GM10266 (cell line): ENCODE results near the gene ARVCF.
A peak's percentile ranks its signal among the peaks of the same experiment; 100 is the strongest.
"Not testable (repeated sequence)": the region's sequence is repeated elsewhere in the genome, so short reads cannot be mapped to it uniquely, and the experiment has no call there.

ENCODE experiments used
- DNase-seq: peaks from one replicate; pipeline ENCODE4 v3.0.0; 2012; ENCODE audit errors: extremely low spot score
- TF ChIP-seq, protein P1 (sequence below): IDR thresholded peaks from 2 replicates; pipeline ENCODE4 v1.5.1; 2012; ENCODE audit warnings: mild to moderate bottlenecking, low read depth; ENCODE audit not compliant: control insufficient read depth, insufficient read depth; ENCODE audit errors: missing control alignments

ARVCF gene

GRCh38 chr22:19942157-19943081 is 74.2 kb downstream of the ARVCF start:
- DNase-seq = peak; percentile 62
- TF ChIP-seq, protein P1, sequence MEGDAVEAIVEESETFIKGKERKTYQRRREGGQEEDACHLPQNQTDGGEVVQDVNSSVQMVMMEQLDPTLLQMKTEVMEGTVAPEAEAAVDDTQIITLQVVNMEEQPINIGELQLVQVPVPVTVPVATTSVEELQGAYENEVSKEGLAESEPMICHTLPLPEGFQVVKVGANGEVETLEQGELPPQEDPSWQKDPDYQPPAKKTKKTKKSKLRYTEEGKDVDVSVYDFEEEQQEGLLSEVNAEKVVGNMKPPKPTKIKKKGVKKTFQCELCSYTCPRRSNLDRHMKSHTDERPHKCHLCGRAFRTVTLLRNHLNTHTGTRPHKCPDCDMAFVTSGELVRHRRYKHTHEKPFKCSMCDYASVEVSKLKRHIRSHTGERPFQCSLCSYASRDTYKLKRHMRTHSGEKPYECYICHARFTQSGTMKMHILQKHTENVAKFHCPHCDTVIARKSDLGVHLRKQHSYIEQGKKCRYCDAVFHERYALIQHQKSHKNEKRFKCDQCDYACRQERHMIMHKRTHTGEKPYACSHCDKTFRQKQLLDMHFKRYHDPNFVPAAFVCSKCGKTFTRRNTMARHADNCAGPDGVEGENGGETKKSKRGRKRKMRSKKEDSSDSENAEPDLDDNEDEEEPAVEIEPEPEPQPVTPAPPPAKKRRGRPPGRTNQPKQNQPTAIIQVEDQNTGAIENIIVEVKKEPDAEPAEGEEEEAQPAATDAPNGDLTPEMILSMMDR = no peak

DNA sequence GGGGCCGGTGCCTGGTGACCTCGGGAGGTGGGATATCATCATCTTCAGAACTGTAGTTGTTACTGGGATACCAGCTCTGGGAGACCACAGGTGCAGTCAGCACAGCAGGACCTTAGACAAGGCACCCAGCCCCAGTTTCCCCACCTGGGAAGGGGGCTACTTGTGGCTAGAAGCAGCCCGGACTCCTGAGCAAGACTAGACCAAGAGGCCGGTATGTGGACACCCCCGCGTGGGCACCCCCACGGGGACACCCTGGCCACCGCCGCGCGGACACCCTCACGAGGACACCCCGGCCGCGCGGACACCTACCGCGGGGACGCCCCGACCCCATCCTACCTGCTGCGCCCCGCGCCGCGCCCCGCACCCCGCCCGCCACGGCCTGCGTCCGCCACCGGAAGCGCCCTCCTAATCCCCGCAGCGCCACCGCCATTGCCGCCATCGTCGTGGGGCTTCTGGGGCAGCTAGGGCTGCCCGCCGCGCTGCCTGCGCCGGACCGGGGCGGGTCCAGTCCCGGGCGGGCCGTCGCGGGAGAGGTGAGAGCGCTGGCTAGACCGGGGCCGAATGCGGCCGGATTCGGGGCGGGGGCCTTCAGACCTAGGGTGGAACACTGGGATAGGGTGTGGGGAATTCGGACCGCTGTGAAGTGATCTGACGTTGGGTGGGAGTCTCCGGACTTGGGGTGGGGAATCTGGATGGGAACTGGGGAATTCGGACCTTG is 75.1 kb downstream of the ARVCF start, which contains the start of the genes COMT and TXNRD2:
Gene COMT (plus strand): TSS at position 408 of the 718 bp plus-strand sequence. CDS start 20,755 bp downstream, outside the sequence.
Gene TXNRD2 (minus strand): TSS at position 454 of the 718 bp plus-strand sequence. CDS start 15 bp downstream, at position 439.
- TF ChIP-seq, protein P1 = no peak
- peak; percentile 90 for DNase-seq

GRCh38 chr22:19940536-19941364 is 75.9 kb downstream of the ARVCF start:
- no peak for DNase-seq
- TF ChIP-seq, protein P1 = no peak

DNA sequence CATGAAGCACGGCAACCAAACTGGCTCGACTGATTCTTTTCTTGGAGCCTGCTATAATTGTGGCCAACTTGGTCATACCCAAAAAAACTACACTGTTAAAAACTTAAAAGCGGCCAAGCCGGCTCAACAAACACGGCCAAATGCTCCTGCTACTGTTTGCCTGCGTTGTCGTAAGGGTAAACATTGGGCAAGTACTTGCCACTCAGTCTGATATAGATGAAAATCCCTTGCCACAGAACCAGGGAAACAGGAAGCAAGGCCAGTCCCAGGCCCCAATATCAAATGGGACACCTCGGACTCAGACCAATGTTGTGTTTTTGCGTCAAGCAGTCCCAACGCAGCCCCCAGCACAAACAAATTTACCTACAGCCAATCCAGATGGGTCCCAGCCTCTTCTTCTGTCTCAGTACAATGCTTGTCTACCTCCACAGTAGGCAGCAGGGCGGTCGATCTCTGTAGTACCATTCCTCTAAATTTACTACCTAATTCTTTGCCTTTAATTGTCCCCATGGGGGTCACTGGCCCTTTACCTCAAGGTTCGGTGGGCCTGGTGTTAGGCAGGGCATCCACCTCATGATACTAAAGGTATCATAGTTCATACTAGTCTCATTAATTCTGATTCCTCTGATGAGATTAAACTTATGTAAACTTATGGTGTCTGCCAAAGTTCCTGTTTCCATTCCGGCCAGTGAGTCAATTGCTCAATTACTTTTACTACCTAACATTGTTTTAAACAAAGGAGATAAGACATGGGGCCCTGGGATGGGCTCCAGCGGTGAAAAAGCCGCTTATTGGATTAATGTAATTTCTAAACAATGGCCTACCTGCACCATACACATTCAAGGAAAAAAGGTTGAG is 78.8 kb downstream of the ARVCF start:
- DNase-seq = no peak
- TF ChIP-seq, protein P1 = no peak

- TF ChIP-seq, protein P1 = no peak
- DNase-seq = no peak
These were observed 80.1 kb downstream of the ARVCF start for GRCh38 chr22:19936513-19936912.

- not testable (repeated sequence) for DNase-seq
These were observed 81.4 kb downstream of the ARVCF start for GRCh38 chr22:19935123-19935718.
